Panc1 (cell line): ENCODE data around the gene CFAP141. TPM values are rescaled to one million over a fixed set of nuclear protein-coding genes. Genes with fewer than 3 reads are reported as not detected.
A peak's percentile ranks its signal among the peaks of the same experiment; 100 is the strongest.

Experiments
- ATAC-seq: fragments of 200-7000 bp; cut with Tn5 transposase; 2 replicates; pipeline ENCODE4 v1.9.1; 2020; ENCODE audit warnings: mild to moderate bottlenecking, moderate library complexity
- BruUV-seq: library from RNA; stranded (reverse); fragments of 400-500 nt; replicated peaks from 2 replicates; lab custom pipeline; 2021; lab: Mats Ljungman, UMichigan
- CTCF ChIA-PET: fragments of 300-600 bp; sonication (Branson Sonifier 250); formaldehyde crosslinking; loops from one replicate; lab custom pipeline; 2022; ENCODE audit warnings: antibody characterized with exemption; lab: Charles Lee
- POLR2A ChIA-PET: fragments of 300-600 bp; sonication (Branson Sonifier 250); formaldehyde crosslinking; loops from one replicate; lab custom pipeline; 2022; ENCODE audit warnings: antibody characterized with exemption; lab: Charles Lee
- DNase-seq: peaks from one replicate; pipeline ENCODE4 v3.0.0-alpha.2; 2010; ENCODE audit warnings: low read depth, low spot score
- H3K27ac ChIP-seq: 2 replicates; pipeline ENCODE4 v1.5.1; 2011; ENCODE audit warnings: mild to moderate bottlenecking, low read length, inconsistent platforms
- H3K27me3 ChIP-seq: fragments of 200-500 bp; sonication (Bioruptor generic); 2 replicates; pipeline ENCODE4 v1.6.0; 2014; ENCODE audit warnings: low read length, inconsistent platforms; ENCODE audit not compliant: control insufficient read depth, insufficient read depth
- H3K36me3 ChIP-seq: fragments of 200-500 bp; sonication (Bioruptor generic); 2 replicates; pipeline ENCODE4 v1.5.1; 2014; ENCODE audit warnings: inconsistent platforms, mild to moderate bottlenecking, low read length, moderate library complexity; ENCODE audit not compliant: control insufficient read depth, insufficient read depth
- H3K4me1 ChIP-seq: 2 replicates; pipeline ENCODE4 v1.5.1; 2011; ENCODE audit warnings: inconsistent platforms, mild to moderate bottlenecking, low read length, moderate library complexity; ENCODE audit not compliant: control insufficient read depth, insufficient read depth
- H3K4me3 ChIP-seq, 2 experiments: 2 replicates each; pipeline ENCODE4 v1.5.1; 2011 to 2012; ENCODE audit warnings: low read depth in 2 of 2, low read length in 2 of 2, mild to moderate bottlenecking in 2 of 2, inconsistent platforms in 1 of 2, moderate library complexity in 1 of 2
- H3K9me3 ChIP-seq: fragments of 200-500 bp; sonication (Bioruptor generic); 2 replicates; pipeline ENCODE4 v1.5.1; 2014; ENCODE audit warnings: low read depth, mild to moderate bottlenecking, inconsistent platforms, low read length, moderate library complexity; ENCODE audit not compliant: control insufficient read depth, insufficient read depth
- POLR2AphosphoS5 ChIP-seq: IDR thresholded peaks from 2 replicates; pipeline ENCODE4 v1.6.1; 2012; ENCODE audit warnings: mild to moderate bottlenecking, low read depth, low read length, moderate library complexity
- SIN3A ChIP-seq: IDR thresholded peaks from 2 replicates; pipeline ENCODE4 v1.6.1; 2012; ENCODE audit warnings: low read depth, mild to moderate bottlenecking, low read length, moderate library complexity, borderline replicate concordance; ENCODE audit not compliant: insufficient read depth
- TCF7L2 ChIP-seq: IDR thresholded peaks from 2 replicates; pipeline ENCODE4 v1.6.1; 2011; ENCODE audit warnings: mild to moderate bottlenecking, low read depth, low read length, inconsistent platforms
- in situ Hi-C: cut with HindIII; loops from 2 replicates; pipeline ENCODE4 v1.10.0; 2016; ENCODE audit warnings: low sequenced_read_pairs, low pct_unique_long_range_greater_than_20kb
- intact Hi-C: fragments of 100-400 bp; cut with micrococcal nuclease; formaldehyde crosslinking; loops from one replicate; pipeline ENCODE4 v1.10.0; 2022; ENCODE audit not compliant: unreplicated experiment
- total RNA-seq: library from RNA; stranded (reverse); gene quantifications from one replicate; pipeline ENCODE4 v1.2.1, GENCODE V29; 2021; ENCODE audit not compliant: unreplicated experiment
- TF ChIP-seq, protein P1 (sequence below), 2 experiments: IDR thresholded peaks; 2 replicates each; pipeline ENCODE4 v1.6.1; 2011 to 2012; ENCODE audit warnings: low read depth in 2 of 2, control low read depth in 1 of 2, low read length in 1 of 2, mild to moderate bottlenecking in 1 of 2, moderate library complexity in 1 of 2; ENCODE audit not compliant: insufficient read depth in 1 of 2
- TF ChIP-seq, protein P2 (sequence below): fragments of 450-650 bp; IDR thresholded peaks from 2 replicates; pipeline ENCODE4 v1.5.1; 2017; ENCODE audit warnings: mild to moderate bottlenecking

Gene CFAP141
- total RNA-seq, 1 experiment from 2014 or later: not detected

DNA sequence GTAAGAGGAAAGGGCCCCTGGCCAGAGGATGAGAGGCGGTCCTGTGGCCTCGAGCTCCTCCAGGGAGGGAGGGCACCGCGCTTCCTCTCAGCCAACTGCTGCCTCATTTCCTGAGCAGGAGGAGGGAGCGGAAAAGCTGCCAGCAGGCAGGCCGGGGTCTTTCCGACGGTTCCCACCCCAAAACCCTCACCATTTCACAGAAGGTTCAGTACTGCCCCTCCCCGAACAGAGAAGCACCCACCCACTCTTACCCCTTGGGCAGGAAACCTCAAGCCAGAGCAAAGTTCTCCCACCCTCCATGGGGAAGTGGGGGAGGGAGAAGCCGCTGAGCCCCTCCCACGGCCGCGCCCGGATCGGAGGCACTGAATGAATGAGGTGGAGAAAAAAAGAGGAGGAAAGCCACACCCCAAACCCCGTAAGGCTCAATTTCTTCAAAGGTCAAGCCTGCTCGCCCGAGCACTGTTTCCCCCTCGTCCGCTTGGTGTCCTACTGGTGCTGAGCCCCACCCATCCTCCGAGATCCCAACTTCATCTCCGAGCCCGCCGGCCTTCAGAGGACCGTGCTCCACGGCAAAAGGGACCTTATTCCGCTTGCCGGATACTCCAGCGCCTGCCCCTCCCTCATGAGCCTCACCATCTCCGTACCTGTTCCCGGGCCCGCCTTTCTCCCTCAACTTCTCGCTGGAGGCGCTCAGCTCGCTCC lies 23.6 kb downstream of the CFAP141 start:
- BruUV-seq: no TSS peak
- peaks cover 40% of the 10 kb centered on the region for H3K4me1 ChIP-seq
- no peaks in the 10 kb centered on the region for H3K9me3 ChIP-seq
- intact Hi-C loops (no loop called here), in situ Hi-C loops (no loop called here)
- peak overlapping the region; percentile 93 for H3K27ac ChIP-seq
- CTCF ChIA-PET: no interaction called here
- TF ChIP-seq TCF7L2: no peak
- TF ChIP-seq, protein P1, sequence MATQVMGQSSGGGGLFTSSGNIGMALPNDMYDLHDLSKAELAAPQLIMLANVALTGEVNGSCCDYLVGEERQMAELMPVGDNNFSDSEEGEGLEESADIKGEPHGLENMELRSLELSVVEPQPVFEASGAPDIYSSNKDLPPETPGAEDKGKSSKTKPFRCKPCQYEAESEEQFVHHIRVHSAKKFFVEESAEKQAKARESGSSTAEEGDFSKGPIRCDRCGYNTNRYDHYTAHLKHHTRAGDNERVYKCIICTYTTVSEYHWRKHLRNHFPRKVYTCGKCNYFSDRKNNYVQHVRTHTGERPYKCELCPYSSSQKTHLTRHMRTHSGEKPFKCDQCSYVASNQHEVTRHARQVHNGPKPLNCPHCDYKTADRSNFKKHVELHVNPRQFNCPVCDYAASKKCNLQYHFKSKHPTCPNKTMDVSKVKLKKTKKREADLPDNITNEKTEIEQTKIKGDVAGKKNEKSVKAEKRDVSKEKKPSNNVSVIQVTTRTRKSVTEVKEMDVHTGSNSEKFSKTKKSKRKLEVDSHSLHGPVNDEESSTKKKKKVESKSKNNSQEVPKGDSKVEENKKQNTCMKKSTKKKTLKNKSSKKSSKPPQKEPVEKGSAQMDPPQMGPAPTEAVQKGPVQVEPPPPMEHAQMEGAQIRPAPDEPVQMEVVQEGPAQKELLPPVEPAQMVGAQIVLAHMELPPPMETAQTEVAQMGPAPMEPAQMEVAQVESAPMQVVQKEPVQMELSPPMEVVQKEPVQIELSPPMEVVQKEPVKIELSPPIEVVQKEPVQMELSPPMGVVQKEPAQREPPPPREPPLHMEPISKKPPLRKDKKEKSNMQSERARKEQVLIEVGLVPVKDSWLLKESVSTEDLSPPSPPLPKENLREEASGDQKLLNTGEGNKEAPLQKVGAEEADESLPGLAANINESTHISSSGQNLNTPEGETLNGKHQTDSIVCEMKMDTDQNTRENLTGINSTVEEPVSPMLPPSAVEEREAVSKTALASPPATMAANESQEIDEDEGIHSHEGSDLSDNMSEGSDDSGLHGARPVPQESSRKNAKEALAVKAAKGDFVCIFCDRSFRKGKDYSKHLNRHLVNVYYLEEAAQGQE (IDR thresholded peaks at IDR 0.05; ENCODE audit: insufficient read depth in 1 of 2, low read depth in 2 of 2, low read length in 1 of 2): no peak
- peaks cover 17% of the 10 kb centered on the region for H3K36me3 ChIP-seq
- peak; percentile 75 for ATAC-seq
- H3K4me3 ChIP-seq: peak overlapping the region; percentile 86 to 92
- no peak for DNase-seq
- no peaks in the 10 kb centered on the region for H3K27me3 ChIP-seq
- POLR2A ChIA-PET: interaction anchor here (0.5 kb wide), 1 partner anchor 9 kb away, joined by 3 read pairs; no protein-coding TSS in a partner anchor

DNA sequence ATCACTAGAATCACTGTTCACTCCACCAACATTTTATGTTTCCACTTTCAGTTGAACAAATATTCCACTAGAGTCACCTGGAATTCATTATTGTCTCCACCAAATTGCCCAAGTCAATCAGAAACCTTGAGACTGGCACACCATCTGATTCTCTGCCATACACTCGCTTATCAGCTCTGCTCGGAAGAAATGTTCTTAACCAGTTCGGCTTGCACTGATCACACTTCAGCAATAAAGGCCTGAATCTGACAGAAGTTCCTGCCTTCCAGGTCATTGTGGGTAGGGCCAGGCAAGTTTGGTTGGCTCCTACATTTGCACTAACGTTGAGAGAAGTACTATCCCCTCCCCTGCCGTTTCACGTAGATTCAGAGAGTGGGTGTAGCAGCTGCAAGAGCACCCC lies 24.2 kb downstream of the CFAP141 start:
- Histone ChIP-seq H3K27ac (peak overlapping the region; percentile 93), H3K9me3 (no peaks in the 10 kb centered on the region), H3K4me3 (peak overlapping the region; percentile 86 to 92), H3K4me1 (peaks cover 40% of the 10 kb centered on the region), H3K27me3 (no peaks in the 10 kb centered on the region), H3K36me3 (peaks cover 17% of the 10 kb centered on the region)
- in situ Hi-C loops (no loop called here), intact Hi-C loops (no loop called here)
- DNase-seq (no peak), ATAC-seq (no peak)
- BruUV-seq: no TSS peak
- ChIA-PET CTCF (no interaction called here), POLR2A (interaction anchor here (0.5 kb wide), 1 partner anchor 8 kb away, joined by 3 read pairs; no protein-coding TSS in a partner anchor)
- no peak for TF ChIP-seq TCF7L2
- peak; percentile 59; the same call in 1 of the 2 replicates for TF ChIP-seq SIN3A
- no peak for TF ChIP-seq POLR2AphosphoS5
- TF ChIP-seq, protein P2, sequence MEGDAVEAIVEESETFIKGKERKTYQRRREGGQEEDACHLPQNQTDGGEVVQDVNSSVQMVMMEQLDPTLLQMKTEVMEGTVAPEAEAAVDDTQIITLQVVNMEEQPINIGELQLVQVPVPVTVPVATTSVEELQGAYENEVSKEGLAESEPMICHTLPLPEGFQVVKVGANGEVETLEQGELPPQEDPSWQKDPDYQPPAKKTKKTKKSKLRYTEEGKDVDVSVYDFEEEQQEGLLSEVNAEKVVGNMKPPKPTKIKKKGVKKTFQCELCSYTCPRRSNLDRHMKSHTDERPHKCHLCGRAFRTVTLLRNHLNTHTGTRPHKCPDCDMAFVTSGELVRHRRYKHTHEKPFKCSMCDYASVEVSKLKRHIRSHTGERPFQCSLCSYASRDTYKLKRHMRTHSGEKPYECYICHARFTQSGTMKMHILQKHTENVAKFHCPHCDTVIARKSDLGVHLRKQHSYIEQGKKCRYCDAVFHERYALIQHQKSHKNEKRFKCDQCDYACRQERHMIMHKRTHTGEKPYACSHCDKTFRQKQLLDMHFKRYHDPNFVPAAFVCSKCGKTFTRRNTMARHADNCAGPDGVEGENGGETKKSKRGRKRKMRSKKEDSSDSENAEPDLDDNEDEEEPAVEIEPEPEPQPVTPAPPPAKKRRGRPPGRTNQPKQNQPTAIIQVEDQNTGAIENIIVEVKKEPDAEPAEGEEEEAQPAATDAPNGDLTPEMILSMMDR: no peak
